Heart left ventricle (tissue), 13 donors: ENCODE measurements around the gene FHOD1.

Experiments
- POLR2A ChIP-seq, 2 donors: fragments of 450-650 bp; IDR thresholded peaks; one replicate each; pipeline ENCODE4 v1.6.1; 2017; ENCODE audit warnings: antibody characterized with exemption in 2 of 2, mild to moderate bottlenecking in 2 of 2, moderate library complexity in 2 of 2
- TF ChIP-seq, protein P1 (sequence below), 12 donors: fragments of 200-600 bp; sonication (generic) in 4 of 12; IDR thresholded peaks; one replicate each; pipeline versions ENCODE4 v1.5.0 to v1.8.0; 2018 to 2022; ENCODE audit warnings: antibody characterized with exemption in 12 of 12, mild to moderate bottlenecking in 5 of 12
- donor health status: ischemic (EF 13 %, LVEDD 7.1; RV severe dilation, severe dysfunction).
- donor health status: DM: no; HTN: yes; CAD: no.
- donor health status: DM: no; HTN: no; CAD: no.
- donor health status: ischemic (EF 25% LVEDD 6.9; RV normal size, moderate dysfunction).
- donor health status: ischemic (EF 25% LVEDD 5.7; RV mildly dilated, moderate dysfunction).
- donor health status: ischemic (EF 35%, LVEDD 5.7; RV mildly dilated, moderate dysfunction).
- donor health status: nonischemic (EF 11% LVEDD 7.7; RV severe dilation, severe dysfunction).
- donor health status: DM: yes; HTN: yes; CAD: no.
- donor health status: PGD.
- donor health status: ischemic (EF 29% LVEDD 5.4; RV normal size, mild dysfunction).
- donor health status: nonischemic (EF 23%, LVEDD 6.1; RV moderate dilation, normal function).

DNA sequence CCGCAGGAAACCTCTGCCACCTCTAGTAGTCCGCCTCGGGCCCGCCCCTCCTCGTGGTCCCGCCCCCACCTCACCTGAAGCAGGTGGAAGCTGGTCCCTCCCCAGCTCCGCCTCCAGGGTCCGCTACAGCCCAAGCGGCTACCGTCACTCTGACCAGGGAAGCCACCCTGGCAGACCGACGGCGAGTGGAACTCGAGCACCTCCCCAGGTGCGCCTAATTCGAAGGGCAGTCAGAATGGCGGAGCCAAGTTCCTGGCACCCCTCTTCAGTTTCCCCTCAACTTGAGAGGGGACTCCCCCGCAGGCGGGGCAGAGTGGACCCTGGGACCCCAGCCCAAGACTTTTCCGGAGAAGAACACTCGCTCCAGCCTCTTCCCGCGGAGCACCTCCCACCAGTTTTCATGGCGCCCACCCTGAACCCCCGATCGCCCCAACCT is 507 bp downstream of the FHOD1 start:
- TF ChIP-seq, protein P1, sequence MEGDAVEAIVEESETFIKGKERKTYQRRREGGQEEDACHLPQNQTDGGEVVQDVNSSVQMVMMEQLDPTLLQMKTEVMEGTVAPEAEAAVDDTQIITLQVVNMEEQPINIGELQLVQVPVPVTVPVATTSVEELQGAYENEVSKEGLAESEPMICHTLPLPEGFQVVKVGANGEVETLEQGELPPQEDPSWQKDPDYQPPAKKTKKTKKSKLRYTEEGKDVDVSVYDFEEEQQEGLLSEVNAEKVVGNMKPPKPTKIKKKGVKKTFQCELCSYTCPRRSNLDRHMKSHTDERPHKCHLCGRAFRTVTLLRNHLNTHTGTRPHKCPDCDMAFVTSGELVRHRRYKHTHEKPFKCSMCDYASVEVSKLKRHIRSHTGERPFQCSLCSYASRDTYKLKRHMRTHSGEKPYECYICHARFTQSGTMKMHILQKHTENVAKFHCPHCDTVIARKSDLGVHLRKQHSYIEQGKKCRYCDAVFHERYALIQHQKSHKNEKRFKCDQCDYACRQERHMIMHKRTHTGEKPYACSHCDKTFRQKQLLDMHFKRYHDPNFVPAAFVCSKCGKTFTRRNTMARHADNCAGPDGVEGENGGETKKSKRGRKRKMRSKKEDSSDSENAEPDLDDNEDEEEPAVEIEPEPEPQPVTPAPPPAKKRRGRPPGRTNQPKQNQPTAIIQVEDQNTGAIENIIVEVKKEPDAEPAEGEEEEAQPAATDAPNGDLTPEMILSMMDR (IDR thresholded peaks at IDR 0.05) = no peak
- no peak for TF ChIP-seq POLR2A (IDR thresholded peaks at IDR 0.05)
